Stimulated activated CD4-positive, alpha-beta T cell treated with anti-CD3 and anti-CD28 coated beads, Interleukin-4, amount 100 ng/mL, for 1 hour (primary cell): ENCODE data around the gene DDX10.
A peak's percentile ranks its signal among the peaks of the same experiment; 100 is the strongest.
"Not testable (repeated sequence)": the region's sequence is repeated elsewhere in the genome, so short reads cannot be mapped to it uniquely, and the experiment has no call there.

Experiments used
- DNase-seq: peaks from one replicate; pipeline ENCODE4 v3.0.0-alpha.2; 2020

Gene DDX10

DNA sequence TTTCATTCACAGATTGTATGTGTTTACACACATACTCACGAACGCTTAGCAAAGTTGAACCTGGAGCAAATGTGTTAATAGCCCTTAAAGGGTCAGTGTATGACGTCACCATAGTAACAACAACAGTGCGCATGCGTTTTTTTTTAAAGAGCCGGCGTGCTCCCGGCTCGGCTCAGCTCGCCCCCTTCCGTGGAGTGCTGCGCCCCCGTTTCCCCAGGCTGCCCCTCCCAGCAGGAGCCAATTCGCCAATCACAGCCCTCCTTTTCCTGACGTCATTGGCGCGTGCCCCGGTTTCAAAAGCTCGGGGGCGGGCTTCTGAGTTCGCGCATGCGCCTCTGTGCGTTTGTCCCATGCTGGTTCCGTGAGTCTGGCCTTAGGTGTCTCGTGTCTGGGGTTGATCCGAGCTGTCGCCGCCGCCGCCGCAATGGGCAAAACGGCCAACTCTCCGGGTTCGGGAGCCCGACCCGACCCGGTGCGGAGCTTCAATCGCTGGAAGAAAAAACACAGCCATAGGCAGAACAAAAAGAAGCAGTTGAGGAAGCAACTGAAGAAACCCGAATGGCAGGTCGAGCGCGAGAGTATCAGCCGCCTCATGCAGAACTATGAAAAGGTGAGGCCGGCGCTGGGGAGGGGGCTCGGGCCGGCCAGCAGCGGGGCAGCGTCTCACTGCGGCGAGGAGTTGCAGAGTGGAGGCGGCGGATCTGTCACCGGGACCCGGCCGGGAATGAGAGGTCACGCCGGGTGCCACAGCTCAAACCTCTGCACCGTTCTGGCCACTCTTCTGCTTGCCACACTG, at the start of gene DDX10:
TSS of gene DDX10 (plus strand) at position 340 of the 796 bp plus-strand sequence. CDS start at position 425, 85 bp downstream.
- peak; percentile 96 for DNase-seq

DNA sequence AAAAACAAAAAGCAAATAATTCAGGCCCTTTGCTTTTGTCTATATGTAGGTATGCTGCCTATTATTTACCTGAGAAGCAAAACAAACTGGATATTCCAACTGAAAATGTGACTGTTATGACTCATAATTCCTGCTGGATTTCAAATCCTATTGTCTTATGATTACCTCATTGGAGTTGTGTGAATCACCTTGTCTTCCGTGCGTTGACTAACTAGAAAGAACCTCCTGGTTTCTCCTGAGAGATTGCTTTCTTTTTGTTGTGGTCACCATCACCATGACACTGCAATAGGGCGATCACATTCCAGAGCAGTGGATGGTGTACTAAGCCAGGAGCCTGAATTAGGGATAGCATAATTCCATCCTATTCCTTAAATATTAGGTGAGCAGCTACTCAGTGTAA, 48.3 kb upstream of the DDX10 start:
- no peak for DNase-seq

DNA sequence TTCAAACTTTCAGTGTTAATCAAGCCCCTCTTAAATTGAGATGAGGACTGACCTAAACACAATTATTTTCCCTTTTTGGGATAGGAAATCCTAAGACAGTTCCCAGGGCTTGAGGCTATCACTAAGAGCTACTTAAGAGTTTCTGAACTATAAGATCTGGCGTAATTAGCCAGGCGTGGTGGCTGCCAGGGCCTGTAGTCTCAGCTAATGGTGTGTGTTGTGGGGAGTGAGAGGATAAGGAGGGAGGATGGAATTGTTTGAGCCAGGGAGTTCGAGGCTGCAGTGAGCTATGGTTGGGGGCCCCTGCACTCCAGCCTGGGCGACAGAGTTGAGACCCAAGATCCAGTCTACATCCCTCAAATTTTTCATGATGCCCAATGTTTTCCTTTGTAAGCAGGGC, 47.8 kb upstream of the DDX10 start:
- no peak for DNase-seq

DNA sequence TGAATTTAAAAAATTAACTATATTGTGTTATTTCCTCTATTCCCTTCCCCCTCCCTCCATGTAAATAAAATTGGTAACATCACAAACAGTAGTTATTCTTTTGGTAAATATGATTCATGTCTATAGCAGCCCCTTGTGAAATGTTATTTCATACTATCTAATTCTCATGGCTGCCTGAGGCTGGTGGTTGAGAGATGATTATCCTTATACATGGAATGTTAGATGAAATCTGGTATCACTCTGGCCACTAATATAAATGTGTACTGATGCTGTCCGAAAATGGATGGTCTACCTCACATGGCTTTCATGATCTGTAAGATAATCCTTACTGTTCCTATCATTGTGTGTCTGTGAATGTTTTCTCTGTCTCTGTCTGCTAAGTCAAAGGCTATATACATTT, 46.3 kb upstream of the DDX10 start:
- DNase-seq = no peak

DNA sequence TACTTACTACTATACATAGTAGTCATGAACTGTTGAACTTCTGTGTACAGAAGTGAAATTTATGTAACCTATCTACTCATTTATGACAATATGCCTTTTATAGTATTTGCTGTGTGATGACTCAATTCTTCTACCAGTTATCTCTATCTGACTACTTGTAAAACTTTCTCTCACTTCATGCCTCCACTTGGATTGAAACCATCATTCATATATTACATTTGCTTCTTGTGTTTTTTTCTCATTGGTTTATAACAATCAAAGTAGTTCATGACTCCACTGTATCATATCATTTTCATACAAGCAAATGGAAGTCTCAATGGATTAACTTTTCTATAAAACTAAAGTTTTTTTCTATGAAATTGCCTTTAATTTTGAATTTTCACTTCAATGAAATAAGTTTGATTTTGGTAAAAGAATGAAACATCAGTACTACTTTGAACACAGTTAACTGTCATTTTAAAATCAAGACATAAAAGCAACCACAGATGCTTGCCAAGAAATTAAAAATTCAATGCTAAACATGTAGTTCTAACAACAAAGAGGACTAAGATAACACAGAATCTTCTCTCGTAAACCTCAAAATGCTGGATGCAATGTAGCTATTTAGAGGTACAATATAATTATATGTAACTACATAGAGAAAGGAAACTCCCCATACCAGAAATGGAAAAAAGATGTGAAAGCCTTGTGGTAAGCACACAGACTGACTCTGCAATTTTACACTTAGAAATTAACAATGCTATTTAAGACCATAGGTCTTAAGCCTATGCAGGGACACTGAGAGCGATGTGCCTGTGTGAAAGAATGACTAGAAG, 43.7 kb upstream of the DDX10 start:
- no peak for DNase-seq

DNA sequence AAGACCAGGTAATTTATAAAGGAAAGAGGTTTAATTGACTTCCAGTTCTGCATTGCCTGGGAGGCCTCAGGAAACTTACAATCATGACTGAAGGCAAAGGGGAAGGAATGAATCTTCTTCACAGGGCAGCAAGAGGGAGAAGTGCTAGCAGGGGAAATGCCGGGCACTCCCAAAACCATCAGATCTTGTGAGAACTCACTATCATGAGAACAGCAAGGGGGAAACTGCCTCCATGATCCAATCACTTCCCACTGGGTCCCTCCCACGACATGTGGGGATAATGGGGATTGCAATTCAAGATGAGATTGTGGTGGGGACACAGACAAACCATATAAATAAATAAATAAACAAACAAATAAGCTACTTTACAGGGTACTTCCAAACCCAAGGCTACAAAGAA, 42.5 kb upstream of the DDX10 start:
- no peak for DNase-seq

DNA sequence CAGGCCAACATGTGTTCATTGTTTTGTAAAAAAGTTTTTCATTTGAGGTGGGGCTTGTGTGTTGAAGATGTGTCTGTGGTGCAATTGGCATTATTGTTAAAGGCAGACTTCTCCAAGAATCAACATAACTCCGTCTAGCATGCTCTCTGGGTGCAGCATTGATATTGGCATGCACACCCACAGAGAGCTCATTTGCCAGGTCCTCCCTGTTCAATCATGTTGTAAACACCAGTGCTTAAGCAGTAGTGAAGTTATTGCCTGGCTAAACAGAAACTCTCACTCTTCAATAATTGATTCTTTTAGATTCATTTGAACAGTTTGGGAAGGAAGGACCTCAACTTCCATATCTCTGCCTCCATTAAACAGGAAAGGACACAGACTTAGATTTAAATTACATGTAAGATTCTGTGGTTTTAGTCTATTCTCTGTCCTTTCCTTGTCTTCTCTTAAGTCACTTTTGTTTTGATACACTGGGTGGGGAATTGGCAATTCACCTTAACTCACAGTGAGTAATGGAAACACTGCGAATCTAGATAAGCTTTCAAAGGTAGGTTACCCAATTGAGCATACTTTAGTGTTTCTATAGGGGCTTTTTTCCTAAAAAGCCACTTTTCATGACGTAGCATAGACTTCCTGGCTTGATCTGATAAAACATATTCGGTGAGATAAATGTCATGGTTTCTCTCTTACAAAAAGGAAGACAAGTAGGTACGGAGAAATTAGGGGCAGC, 40.5 kb upstream of the DDX10 start:
- no peak for DNase-seq

DNA sequence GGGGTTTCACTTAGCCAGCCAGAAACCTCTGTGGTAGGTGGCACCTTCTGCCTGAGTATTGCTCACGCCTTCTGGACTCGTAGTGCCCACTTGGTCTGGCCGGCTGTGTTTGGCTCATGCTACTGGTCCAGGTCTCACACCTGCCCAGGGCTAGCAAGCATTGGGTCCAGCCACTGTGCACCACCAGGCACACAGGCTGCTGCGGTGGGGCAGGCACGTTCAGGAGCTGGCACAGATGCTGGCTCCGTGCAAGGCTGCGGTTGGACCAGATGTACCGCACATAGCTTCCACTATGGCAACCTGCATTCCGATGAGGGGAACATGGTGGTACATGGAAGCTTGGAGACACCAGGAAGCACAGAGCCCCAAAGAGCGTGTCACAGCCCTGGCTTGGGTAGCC, 36.5 kb upstream of the DDX10 start:
- DNase-seq = no peak

DNA sequence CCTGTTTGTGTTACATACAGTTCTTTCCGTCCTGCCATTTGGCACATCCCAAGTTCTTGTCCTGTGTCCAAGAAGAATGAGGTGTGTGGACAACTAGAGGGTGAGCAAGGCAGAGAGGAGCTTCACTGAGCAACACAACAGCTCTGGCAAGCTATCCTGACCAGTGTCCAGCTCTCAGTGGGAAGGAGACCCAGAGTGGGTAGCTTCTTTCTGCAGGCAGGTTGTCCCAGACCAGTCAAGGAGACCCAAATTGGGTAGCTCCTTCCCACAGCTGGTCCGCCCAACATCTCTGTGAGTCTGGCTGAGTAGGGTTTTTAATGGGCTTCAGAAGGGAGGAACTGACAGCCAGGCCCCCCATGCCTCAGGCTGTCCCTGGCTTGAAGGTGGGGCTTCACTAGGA, 36.1 kb upstream of the DDX10 start:
- no peak for DNase-seq

DNA sequence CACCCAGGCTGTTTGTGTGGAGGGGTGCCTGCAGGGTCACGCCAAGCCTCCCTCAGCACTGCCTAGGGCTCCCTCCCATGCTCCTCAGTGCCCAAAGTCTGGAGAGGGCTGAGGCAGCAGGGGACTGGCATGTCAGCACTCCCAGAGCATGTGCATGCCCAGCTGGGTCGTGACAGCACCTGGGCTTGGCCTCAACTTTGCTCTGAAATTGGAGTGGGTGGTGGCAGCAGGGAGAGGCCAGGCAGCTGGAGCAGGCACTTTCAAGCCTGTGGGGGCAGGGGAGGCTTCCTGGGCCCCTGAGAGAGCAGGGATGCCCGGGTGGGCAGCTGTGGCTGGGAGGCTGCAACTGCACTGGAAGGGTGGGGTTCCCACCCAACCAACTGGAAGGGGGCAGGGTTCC, 35.6 kb upstream of the DDX10 start:
- no peak for DNase-seq

DNA sequence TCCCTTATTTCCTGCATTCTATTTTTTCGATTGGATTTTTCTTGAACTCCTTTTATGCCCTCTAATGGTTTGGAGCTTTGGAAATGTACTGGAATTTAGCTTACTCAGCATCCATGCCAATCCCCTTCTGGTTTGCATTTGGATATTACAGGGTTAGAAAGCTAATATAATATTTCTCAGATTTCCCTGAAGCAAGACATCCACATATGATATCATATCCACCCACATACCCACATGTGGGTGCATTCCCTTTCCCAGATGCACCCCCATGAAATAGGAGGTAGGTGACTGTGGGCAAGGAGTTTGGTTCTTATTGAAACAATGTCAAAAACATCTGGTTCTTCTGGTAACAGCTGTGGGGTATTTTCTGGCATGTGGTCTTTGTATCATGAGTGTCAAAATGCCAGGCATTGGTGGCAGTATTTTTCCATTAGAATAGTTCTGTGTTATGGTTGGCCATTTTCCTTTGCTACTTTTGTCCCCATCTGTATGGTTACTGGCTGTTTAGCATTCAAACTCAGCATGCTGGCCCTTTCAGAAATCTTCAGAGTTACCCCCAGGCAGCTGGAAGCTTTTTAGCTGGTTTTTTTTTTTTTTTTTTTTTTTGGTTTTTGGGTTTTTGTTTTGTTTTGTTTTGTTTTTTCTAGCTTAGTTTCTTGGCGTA, 32.7 kb upstream of the DDX10 start:
- DNase-seq = no peak

DNA sequence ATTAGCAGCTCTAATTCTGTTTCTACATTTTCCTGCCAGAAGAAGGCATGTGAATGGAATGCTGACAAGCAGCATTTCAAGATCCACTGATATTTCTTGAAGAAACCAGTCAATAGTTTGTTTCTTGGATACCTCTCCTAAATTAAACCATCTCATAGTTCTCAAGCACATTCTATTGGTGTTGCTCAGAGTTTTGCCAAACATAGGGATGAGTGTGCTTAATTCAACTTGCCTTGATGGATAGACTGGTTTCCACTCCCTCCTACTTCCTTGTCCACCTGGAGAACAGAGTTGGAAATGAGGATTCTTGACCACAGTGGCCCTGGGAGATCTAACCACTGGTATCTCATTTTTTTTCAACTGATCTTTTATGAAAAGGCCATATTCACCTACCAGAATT, 29.8 kb upstream of the DDX10 start:
- DNase-seq = no peak

DNA sequence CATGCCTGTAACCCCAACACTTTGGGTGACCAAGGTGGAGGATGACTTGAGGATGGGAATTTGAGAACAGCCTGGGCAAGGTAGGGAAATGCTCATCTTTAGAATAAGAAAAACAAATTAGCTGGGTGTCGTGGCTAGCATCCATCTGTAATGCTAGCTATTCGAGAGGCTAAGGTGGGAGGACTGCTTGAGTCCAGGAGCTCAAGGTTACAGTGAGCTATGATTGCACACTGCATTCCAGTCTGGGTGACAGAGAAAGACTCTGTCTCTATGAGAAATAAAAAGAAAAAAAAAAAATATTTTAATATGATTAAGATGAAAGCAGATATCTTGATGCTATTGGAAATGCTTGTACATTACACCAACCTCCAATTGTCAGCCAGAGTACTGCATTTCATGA, 28.6 kb upstream of the DDX10 start:
- no peak for DNase-seq

DNA sequence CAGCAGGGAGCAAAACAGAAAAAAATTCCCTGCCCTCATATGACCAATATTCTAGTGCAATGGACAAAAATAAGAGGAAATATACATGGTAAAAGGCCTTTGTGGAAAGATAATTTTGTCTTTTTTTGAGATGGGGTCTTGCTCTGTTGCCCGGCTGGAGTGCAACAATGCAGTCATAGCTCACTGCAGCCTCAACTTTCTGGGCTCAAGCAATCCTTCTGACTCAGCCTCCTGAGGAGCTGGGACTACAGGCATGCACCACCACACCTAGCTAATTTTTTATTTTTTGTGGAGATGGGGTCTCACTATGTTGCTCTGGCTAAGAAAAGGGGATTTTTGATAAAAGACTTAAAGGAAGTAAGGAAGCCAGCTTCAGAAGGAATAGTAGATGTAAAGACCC, 25.7 kb upstream of the DDX10 start:
- no peak for DNase-seq

DNA sequence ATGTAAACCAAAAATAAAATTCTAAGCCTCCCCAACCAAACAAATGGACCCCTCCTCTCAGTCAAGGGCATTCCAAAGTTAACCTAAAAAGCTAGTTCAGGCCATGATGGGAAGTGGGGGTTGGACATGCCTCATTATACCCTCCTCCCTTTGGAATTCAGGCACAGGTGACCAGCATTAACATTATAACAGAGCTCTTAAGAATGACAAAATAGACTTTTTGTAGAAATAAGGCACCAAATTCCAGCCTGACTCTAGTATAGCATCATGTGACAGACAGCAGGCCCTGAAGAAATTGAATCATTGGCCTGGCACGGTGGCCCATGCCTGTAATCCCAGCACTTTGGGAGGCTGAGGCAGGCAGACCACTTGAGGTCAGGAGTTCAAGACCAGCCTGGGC, 23.1 kb upstream of the DDX10 start:
- DNase-seq = not testable (repeated sequence)

DNA sequence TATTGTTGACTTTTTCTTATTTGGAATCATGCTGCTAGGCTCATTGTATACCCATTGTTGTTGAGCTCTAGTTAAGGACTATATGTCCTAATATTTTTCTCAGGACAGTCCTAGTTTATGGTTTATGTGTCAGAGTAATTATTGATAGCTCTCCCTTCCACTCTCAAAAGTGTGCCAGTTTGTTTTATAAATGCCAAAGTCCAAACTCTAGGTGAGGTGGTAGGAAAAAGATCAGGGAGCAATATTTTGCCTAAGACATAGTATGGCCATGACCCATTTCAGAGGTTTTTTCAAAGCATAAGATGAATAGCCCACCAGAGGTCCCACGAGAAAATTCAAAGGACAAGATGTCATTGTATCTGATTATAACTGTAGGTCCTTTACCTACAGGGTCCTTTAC, 20.9 kb upstream of the DDX10 start:
- DNase-seq = no peak

DNA sequence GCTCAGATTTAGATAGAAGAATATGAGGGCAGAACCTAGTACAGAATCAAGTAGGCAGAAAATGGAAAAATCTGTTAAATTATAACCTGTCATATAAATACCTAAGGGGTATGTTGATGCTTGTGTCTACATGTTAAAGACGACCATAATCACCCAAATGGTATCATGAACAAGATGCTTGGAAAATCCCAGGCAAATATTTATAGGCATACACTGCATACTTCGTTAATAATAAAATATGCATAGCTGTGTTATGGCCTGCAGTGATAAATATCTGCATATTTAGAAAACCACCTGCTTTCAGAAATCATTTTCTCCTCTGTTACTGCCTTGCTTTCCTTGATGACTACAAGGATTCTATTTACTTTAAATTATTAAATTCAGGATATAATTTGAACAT, 18.9 kb upstream of the DDX10 start:
- DNase-seq = no peak

DNA sequence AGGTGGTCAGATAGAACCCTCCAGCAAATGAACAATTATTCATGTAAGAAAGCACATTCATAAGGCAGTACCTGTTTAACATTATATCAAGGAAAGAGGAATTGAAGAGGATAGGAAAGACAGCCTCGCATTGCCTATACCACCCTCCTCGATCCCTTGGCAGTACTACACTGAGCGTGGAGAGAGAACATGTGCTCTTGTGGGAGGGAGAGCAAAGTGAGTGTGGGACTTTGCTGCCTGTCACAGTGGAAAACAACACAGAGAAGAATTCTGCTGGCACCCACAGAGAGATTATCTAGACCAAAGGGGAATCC, 17.5 kb upstream of the DDX10 start:
- DNase-seq = no peak

DNA sequence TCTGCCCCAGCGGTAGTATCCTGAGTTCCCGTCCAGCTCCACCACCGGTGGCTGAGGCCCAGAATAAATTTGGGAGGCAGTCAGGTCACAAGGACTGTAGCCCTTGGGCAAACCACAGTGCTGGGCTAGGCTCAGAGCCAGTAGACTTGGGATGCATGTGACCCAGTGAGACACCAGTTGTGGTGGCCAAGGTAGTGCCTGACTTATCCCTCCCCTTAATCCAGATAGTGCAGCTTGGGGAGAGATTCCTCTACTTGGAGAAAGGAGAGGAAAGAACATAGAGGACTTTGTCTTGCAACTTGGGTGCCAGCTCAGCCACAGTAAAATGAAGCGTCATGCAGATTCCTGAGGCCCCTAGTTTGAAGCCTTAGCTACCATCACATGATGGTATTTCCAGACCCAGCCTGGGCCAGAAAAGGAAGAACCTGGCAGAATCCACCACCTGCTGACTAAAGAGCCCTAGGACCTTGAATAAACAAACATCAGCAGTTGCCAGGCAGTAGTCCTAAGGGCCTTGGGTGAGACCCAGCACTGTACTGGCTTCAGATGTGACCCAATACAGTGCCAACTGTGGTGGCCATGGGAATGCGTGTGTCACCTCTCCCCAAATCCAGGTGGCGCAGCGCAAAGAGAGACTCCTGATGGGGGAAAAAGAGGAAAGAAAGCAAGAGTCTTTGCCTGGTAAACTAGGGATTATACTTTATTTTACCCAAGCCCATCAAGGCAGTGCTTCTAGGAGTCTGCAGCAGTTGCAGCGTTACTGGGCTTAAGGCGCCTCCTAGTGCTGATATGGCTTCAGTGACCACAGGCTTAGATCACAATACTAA, 17.0 kb upstream of the DDX10 start:
- DNase-seq = peak; percentile 64

DNA sequence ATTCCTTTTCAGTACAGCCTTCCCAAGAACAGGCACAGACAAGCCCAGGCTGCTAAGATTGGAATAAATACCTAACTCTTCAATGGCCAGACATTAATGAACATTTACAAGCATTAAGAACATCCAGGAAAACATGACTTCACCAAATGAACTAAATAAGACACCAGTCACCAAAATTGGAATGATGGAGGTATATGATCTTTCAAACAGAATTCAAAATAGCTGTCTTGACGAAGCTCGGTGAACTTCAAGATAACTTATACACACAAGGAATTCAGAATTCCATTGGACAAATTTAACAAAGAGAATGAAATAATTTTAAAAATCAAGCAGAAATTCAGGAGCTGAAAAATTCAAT, 16.4 kb upstream of the DDX10 start:
- DNase-seq = no peak

DNA sequence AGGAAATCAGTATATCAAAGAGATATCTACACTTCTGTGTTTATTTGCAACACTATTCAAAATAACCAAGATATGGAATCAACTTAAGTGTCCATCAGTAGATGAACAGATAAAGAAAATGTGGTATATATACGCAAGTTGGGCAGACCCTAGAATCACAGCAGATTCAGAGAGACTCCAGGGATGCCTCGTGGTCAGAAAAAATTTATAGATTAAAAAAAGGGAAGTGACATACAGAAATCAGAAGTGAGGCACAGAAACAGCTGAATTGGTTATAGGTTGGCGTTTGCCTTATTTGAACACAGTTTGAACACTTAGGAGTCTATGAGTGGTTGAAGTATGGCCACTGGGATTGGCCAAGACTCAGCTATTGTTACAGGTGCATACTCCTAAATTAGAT, 10.8 kb upstream of the DDX10 start:
- not testable (repeated sequence) for DNase-seq

DNA sequence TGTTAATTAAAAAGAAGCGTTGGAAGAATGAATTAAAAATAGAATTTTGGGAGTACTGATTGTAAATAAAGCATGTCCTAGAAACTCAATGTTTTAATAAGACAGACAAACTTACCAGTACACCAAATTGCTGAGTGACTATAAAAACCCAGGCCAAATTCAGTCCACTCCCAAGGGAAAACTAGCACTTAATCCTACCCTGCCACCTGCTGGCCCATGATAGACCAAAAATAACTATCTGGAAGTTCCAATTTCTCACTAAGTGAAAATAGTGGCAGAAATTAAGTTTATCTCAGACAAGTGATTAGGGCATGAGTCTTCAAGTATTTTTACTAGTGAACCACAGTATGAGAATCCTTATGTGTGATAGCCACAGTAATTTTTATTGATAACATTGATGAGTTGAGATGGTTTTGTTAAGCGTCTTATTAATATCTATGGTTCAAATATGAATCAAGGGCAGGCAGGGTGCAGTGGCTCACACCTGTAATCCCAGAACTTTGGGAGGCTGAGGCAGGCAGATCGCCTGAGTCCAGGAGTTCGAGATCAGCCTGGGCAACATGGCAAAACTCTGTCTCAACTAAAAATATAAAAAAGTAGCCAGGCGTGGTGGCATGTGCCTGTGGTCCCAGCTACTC, 9.8 kb upstream of the DDX10 start:
- peak; percentile 14 for DNase-seq
